GM18858 (cell line): ENCODE results near the gene ACBD4.

ENCODE experiments used
- ATAC-seq: cut with Tn5 transposase; IDR thresholded peaks from one replicate; pipeline ENCODE4 v1.9.1; 2021; ENCODE audit not compliant: unreplicated experiment

Gene ACBD4

GRCh38 chr17:45177563-45177962 lies 42.1 kb downstream of the ACBD4 start:
- no peak for ATAC-seq

- no peak for ATAC-seq
Measured at GRCh38 chr17:45184144-45184543, 48.7 kb downstream of the ACBD4 start.

GRCh38 chr17:45186801-45187354 lies 51.4 kb downstream of the ACBD4 start:
- no peak for ATAC-seq

- no peak for ATAC-seq
Measured at GRCh38 chr17:45189009-45189408, 53.5 kb downstream of the ACBD4 start.

GRCh38 chr17:45190503-45191255 lies 55.2 kb downstream of the ACBD4 start:
- ATAC-seq = no peak
